Esophagus (tissue), 2 donors: ENCODE measurements around the gene STRADA. TPM values are rescaled to one million over a fixed set of nuclear protein-coding genes. Genes with fewer than 3 reads are reported as not detected.

Source experiments
- polyA plus RNA-seq, 2 donors: library from polyadenylated mRNA; stranded (reverse); fragments of 200-250 nt; gene quantifications; one replicate each; pipeline ENCODE4 v1.2.3, GENCODE V29; 2013
- donor health status: healthy with polysubstance abuse.
- donor health status: Bipolar disorder and iron deficiency.

Gene STRADA
- polyA plus RNA-seq, 2 donors = 15.5 to 17.2 TPM

Other genes with a start within 250 kb of the STRADA start
- gene KCNH6, start 218.4 kb downstream of the STRADA start, polyA plus RNA-seq = under 1 TPM in 1 of 2 donors, not detected in 1; 0.04 TPM
- 10 to 100 TPM in 1 of 2 donors, 1 to 10 TPM in 1; 9.1 to 16.0 TPM for gene DCAF7, start 191.3 kb downstream of the STRADA start, polyA plus RNA-seq
- gene TACO1, start 140.9 kb downstream of the STRADA start, polyA plus RNA-seq = 10 to 100 TPM in 1 of 2 donors, 1 to 10 TPM in 1; 8.5 to 17.2 TPM
- gene MAP3K3, start 119.4 kb downstream of the STRADA start, polyA plus RNA-seq = 10 to 100 TPM; 10.5 to 12.1 TPM
- gene LIMD2, start 41.7 kb downstream of the STRADA start, polyA plus RNA-seq = 1 to 10 TPM; 4.6 to 6.3 TPM
- gene CCDC47, start 31.8 kb upstream of the STRADA start, polyA plus RNA-seq = 10 to 100 TPM; 16.3 to 36.4 TPM
- 10 to 100 TPM; 48.7 to 69.6 TPM for gene DDX42, start 32.4 kb upstream of the STRADA start, polyA plus RNA-seq
- 100 to 1,000 TPM; 137 to 156 TPM for gene PSMC5, start 85.6 kb upstream of the STRADA start, polyA plus RNA-seq
- 10 to 100 TPM; 15.1 to 18.5 TPM for gene FTSJ3, start 85.9 kb upstream of the STRADA start, polyA plus RNA-seq
- 10 to 100 TPM; 54.4 to 62.4 TPM for gene SMARCD2, start 100.9 kb upstream of the STRADA start, polyA plus RNA-seq
- gene CSH2, start 131.9 kb upstream of the STRADA start, polyA plus RNA-seq = not detected
- gene GH2, start 140.1 kb upstream of the STRADA start, polyA plus RNA-seq = not detected
- not detected for gene CSH1, start 154.8 kb upstream of the STRADA start, polyA plus RNA-seq
- not detected for gene CSHL1, start 169.5 kb upstream of the STRADA start, polyA plus RNA-seq
- not detected for gene GH1, start 177.0 kb upstream of the STRADA start, polyA plus RNA-seq
- gene CD79B, start 190.5 kb upstream of the STRADA start, polyA plus RNA-seq = 1 to 10 TPM; 1.2 to 1.5 TPM
- under 1 TPM; 0.01 to 0.08 TPM for gene SCN4A, start 231.1 kb upstream of the STRADA start, polyA plus RNA-seq